ENCODE data around the gene SPAG4.
A peak's percentile ranks its signal among the peaks of the same experiment; 100 is the strongest.

The SPAG4 gene

DNA sequence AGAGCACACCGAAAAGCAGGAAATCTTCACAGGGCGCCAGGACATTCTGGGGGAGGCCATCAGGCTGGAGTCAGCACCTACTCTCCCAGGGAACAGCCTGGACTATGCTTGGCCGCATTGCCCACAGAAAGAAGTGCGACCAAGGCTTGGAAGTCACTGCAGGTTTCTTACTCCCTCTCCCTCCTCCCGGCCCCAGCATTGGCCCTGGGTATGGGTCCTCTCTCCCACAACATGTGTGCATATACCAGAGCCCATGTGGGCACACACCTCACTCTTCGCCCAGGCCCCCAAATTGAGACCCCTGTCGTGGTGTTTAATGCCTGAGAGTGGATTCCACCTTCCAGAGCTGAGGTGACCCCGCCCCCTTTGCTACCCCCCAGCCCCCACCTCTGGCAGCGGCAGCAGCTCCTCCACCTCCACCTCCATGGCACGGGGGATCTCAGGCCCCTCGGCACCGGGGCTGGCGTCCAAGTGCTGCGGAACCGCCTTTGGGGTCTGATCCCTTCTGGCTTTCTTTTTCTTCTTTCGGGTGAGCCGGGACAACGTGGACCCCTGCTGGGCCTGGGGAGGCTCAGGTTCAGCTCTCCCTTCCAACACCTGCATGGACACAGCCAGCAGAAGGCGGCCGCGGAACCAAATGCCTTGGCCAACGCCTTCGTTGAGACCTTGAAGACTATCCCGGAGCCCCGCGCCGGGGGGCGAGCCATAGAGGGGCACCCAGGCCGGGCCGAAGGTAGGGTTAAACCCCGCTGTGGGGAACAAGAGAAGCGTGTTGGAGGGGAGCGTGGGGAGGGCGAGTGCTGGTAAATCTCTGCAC lies 15.2 kb upstream of the SPAG4 start:
- no peak for DNase-seq

GRCh38 chr20:35600993-35601973 lies 14.3 kb upstream of the SPAG4 start:
- no peak for DNase-seq

DNA sequence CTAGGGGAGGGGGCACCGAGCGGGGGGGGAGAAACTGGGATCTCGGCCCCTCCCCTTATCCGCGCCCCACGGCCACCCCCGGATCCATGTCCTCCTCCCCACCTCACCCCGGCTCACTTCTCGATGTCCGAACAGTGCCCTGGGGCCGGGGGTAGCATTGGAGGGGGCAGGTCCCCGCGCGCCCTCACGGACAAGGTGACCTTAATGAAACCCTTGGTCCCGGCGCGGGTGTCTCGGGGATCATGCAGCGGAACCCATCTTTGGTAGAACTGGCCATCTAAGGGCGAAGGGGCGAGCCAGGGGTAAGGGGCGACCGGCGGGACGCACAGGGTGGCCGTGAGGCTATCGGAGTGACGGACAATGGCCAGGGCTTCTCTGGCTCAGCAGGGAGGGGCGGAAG lies 13.6 kb upstream of the SPAG4 start:
- no peak for DNase-seq

- DNase-seq = no peak
Measured at GRCh38 chr20:35602851-35603495, 12.7 kb upstream of the SPAG4 start.

GRCh38 chr20:35603695-35604448 lies 11.8 kb upstream of the SPAG4 start:
- DNase-seq = no peak

GRCh38 chr20:35604449-35604747 lies 11.2 kb upstream of the SPAG4 start:
- DNase-seq = no peak

- DNase-seq = no peak
Measured at GRCh38 chr20:35606127-35606526, 9.5 kb upstream of the SPAG4 start.

GRCh38 chr20:35607003-35607735 lies 8.5 kb upstream of the SPAG4 start:
- no peak for DNase-seq

- no peak for DNase-seq
Measured at GRCh38 chr20:35610833-35611427, 4.7 kb upstream of the SPAG4 start.

- DNase-seq = no peak
Measured at GRCh38 chr20:35611482-35611881, 4.1 kb upstream of the SPAG4 start.

- peak; percentile 52 for DNase-seq
Measured at GRCh38 chr20:35616465-35617396, 1.1 kb downstream of the SPAG4 start.

GRCh38 chr20:35617397-35618262 lies 2.0 kb downstream of the SPAG4 start:
- DNase-seq = no peak

- no peak for DNase-seq
Measured at GRCh38 chr20:35618263-35619131, 2.9 kb downstream of the SPAG4 start.

DNA sequence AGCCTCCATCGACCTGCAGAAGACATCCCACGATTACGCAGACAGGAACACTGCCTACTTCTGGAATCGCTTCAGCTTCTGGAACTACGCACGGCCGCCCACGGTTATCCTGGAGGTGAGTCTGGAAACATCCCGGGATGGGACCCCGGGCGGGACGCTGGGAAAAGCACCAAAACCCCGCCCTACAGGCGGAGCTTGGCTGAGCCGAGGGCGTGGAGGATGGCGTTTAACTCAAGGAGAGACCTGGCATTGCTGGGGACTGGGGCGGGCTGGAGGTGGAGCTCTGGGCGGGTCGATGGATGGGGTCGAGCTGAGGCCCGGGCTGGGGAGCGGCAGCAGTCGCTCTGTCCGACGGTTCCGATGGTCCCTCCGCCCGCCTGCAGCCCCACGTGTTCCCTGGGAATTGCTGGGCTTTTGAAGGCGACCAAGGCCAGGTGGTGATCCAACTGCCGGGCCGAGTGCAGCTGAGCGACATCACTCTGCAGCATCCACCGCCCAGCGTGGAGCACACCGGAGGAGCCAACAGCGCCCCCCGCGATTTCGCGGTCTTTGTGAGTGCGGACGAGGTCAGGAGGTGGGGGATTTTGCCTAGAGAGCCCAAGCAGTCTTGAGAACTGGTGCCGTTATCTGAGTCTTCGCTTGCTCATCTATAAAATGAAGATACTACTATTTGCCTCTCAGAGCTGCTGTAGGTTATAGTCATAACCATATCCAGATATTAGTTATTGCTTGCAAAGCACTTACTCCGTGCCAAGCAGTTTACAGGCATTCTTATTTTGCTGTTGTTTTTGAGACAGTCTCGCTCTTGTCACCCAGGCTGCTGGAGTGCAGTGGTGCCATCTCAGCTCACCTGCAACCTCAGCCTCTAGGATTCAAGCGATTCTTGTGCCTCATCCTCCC lies 3.8 kb downstream of the SPAG4 start:
- peak; percentile 47 for DNase-seq

- no peak for DNase-seq
Measured at GRCh38 chr20:35620818-35621559, 5.4 kb downstream of the SPAG4 start.

DNA sequence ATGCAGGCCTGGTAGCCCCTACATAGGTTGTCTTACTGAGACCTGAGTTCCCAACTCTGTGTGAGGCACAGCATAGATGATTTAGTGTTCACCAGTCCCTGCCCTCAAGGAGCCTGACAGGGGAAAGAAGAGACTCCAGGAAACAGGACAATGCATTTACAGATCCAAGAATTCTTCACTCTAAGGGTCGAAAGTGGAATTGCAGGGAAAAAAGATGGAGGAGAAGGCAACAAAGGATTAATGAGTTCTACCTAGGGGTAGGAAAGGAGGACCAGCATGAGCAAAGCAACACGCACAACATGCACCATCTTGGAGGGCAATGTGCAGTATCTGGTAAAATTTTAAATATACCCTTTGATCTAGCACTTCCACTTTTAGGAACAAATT lies 5.9 kb downstream of the SPAG4 start:
- DNase-seq = no peak
